IMR-90 (cell line): ENCODE measurements around the gene KCNE4. TPM values are rescaled to one million over a fixed set of nuclear protein-coding genes. Genes with fewer than 3 reads are reported as not detected.

ENCODE experiments used
- ATAC-seq: fragments of 200-7000 bp; cut with Tn5 transposase; 2 replicates; pipeline ENCODE4 v1.9.1; 2020; ENCODE audit warnings: low read depth, mild to moderate bottlenecking, moderate library complexity
- BruUV-seq: library from RNA; stranded (reverse); fragments of 400-500 nt; replicated peaks from 2 replicates; lab custom pipeline; 2021; lab: Mats Ljungman, UMichigan
- CTCF ChIA-PET: fragments of 300-600 bp; formaldehyde crosslinking; extraction: SDS; loops from one replicate; lab custom pipeline; 2021; ENCODE audit warnings: antibody characterized with exemption; lab: Yijun Ruan, JAX
- POLR2A ChIA-PET: fragments of 300-600 bp; sonication (Branson Sonifier 250); formaldehyde crosslinking; loops from one replicate; lab custom pipeline; 2022; ENCODE audit warnings: antibody characterized with exemption; ENCODE audit not compliant: unreplicated experiment; lab: Charles Lee
- DNase-seq: peaks from one replicate; pipeline ENCODE4 v3.0.0; 2013
- H2AFZ ChIP-seq: replicated peaks from 2 replicates; pipeline ENCODE3; 2013; ENCODE audit warnings: low read length, mild to moderate bottlenecking; ENCODE audit not compliant: poor library complexity
- H2AK5ac ChIP-seq: 2 replicates; pipeline ENCODE4 v1.6.1; 2013; ENCODE audit warnings: low read depth, low read length, inconsistent platforms
- H2AK9ac ChIP-seq: replicated peaks from 2 replicates; pipeline ENCODE3; 2013; ENCODE audit warnings: mild to moderate bottlenecking, low read depth, low read length, moderate library complexity; ENCODE audit not compliant: poor library complexity
- H2BK120ac ChIP-seq: 2 replicates; pipeline ENCODE4 v1.6.1; 2013; ENCODE audit warnings: low read depth, low read length, inconsistent platforms
- H2BK15ac ChIP-seq: 3 replicates; pipeline ENCODE4 v1.6.1; 2013; ENCODE audit warnings: low read depth, low read length, inconsistent platforms
- H2BK20ac ChIP-seq: 2 replicates; pipeline ENCODE4 v1.6.1; 2013; ENCODE audit warnings: low read depth, mild to moderate bottlenecking, inconsistent platforms, low read length, moderate library complexity
- H2BK5ac ChIP-seq: 2 replicates; pipeline ENCODE4 v1.6.1; 2013; ENCODE audit warnings: mild to moderate bottlenecking, low read depth, low read length, inconsistent platforms; ENCODE audit not compliant: poor library complexity, severe bottlenecking
- H3K14ac ChIP-seq: replicated peaks from 2 replicates; pipeline ENCODE4 v1.6.1; 2013; ENCODE audit warnings: low read depth, low read length, inconsistent platforms
- H3K18ac ChIP-seq: 2 replicates; pipeline ENCODE4 v1.6.1; 2013; ENCODE audit warnings: low read depth, low read length, control low read depth
- H3K23ac ChIP-seq: 2 replicates; pipeline ENCODE4 v1.6.1; 2013; ENCODE audit warnings: low read depth, low read length, inconsistent platforms
- H3K27ac ChIP-seq: 2 replicates; pipeline ENCODE4 v1.5.1; 2013; ENCODE audit warnings: mild to moderate bottlenecking, control low read depth, low read length; ENCODE audit not compliant: insufficient read depth
- H3K27me3 ChIP-seq: 2 replicates; pipeline ENCODE4 v1.6.1; 2013; ENCODE audit warnings: low read length; ENCODE audit not compliant: control insufficient read depth, insufficient read depth
- H3K36me3 ChIP-seq: 2 replicates; pipeline ENCODE4 v1.6.1; 2013; ENCODE audit warnings: low read length, mixed read lengths; ENCODE audit not compliant: control insufficient read depth, insufficient read depth
- H3K4ac ChIP-seq: 2 replicates; pipeline ENCODE4 v1.6.1; 2013; ENCODE audit warnings: low read depth, low read length, inconsistent platforms
- H3K4me1 ChIP-seq: 2 replicates; pipeline ENCODE4 v1.6.1; 2013; ENCODE audit warnings: low read length, mixed read lengths; ENCODE audit not compliant: control insufficient read depth, insufficient read depth
- H3K4me2 ChIP-seq: 2 replicates; pipeline ENCODE4 v1.6.1; 2013; ENCODE audit warnings: low read depth, mild to moderate bottlenecking, control low read depth, low read length, moderate library complexity
- H3K4me3 ChIP-seq: 2 replicates; pipeline ENCODE4 v1.5.1; 2013; ENCODE audit warnings: low read depth, mild to moderate bottlenecking, control low read depth, low read length, moderate library complexity; ENCODE audit not compliant: insufficient read depth
- H3K56ac ChIP-seq: 2 replicates; pipeline ENCODE4 v1.6.1; 2013; ENCODE audit warnings: low read length, inconsistent platforms; ENCODE audit not compliant: insufficient read depth; ENCODE audit errors: extremely low read depth
- H3K79me1 ChIP-seq, 2 experiments: 2 replicates each; pipeline ENCODE4 v1.6.1; 2013; ENCODE audit warnings: low read length in 2 of 2, inconsistent platforms in 1 of 2, low read depth in 1 of 2
- H3K9ac ChIP-seq: 2 replicates; pipeline ENCODE4 v1.6.1; 2013; ENCODE audit warnings: low read depth, low read length, control low read depth
- H3K9me1 ChIP-seq: 2 replicates; pipeline ENCODE4 v1.6.1; 2013; ENCODE audit warnings: low read length, inconsistent platforms; ENCODE audit not compliant: insufficient read depth
- H3K9me3 ChIP-seq: 2 replicates; pipeline ENCODE4 v1.6.1; 2013; ENCODE audit warnings: low read length; ENCODE audit not compliant: control insufficient read depth, insufficient read depth
- H4K20me1 ChIP-seq: 2 replicates; pipeline ENCODE4 v1.6.1; 2013; ENCODE audit warnings: low read length, inconsistent platforms; ENCODE audit not compliant: insufficient read depth
- H4K5ac ChIP-seq: 2 replicates; pipeline ENCODE4 v1.6.1; 2013; ENCODE audit warnings: mild to moderate bottlenecking, low read depth, low read length, control low read depth
- H4K8ac ChIP-seq, 2 experiments: 2 replicates each; pipeline ENCODE4 v1.6.1; 2013; ENCODE audit warnings: low read depth in 2 of 2, low read length in 2 of 2, control low read depth in 1 of 2, inconsistent platforms in 1 of 2
- H4K91ac ChIP-seq: 2 replicates; pipeline ENCODE4 v1.6.1; 2013; ENCODE audit warnings: low read depth, low read length, inconsistent platforms; ENCODE audit not compliant: insufficient read depth
- ELK1 ChIP-seq: fragments of 150-350 bp; IDR thresholded peaks from 2 replicates; pipeline ENCODE4 v1.6.1; 2016; ENCODE audit warnings: low read depth, mild to moderate bottlenecking, low read length, moderate library complexity, borderline replicate concordance
- MAFK ChIP-seq: IDR thresholded peaks from 2 replicates; pipeline ENCODE4 v1.6.1; 2012; ENCODE audit warnings: low read depth, low read length, improper control_type of control experiment
- NFE2L2 ChIP-seq: fragments of 150-350 bp; IDR thresholded peaks from 2 replicates; pipeline ENCODE4 v1.6.1; 2016; ENCODE audit warnings: low read depth, mild to moderate bottlenecking, low read length
- WGBS, 2 experiments: methylation state at CpG; one replicate each; pipeline versions ENCODE4 v1.1.5 to v1.1.7; 2013; ENCODE audit warnings: missing lambda C conversion rate in 2 of 2; ENCODE audit not compliant: insufficient read length in 1 of 2; ENCODE audit errors: extremely low coverage in 2 of 2; 5-methylcytosine and 5-hydroxymethylcytosine counted together
- dilution Hi-C: fragments of 300-500 bp; cut with HindIII; formaldehyde crosslinking; loops from one replicate; pipeline ENCODE4 v1.14.3; 2018; ENCODE audit warnings: low sequenced_read_pairs; ENCODE audit not compliant: unreplicated experiment
- in situ Hi-C: fragments of 300-500 bp; cut with MboI; formaldehyde crosslinking; loops from 3 replicates; pipeline ENCODE4 v1.14.3; 2019; ENCODE audit warnings: low sequenced_read_pairs, inconsistent platforms, mixed read lengths
- intact Hi-C: fragments of 100-400 bp; cut with micrococcal nuclease; formaldehyde crosslinking; loops from 2 replicates; pipeline ENCODE4 v1.10.0; 2022
- polyA plus RNA-seq, 3 experiments: library from polyadenylated mRNA; depleted of rRNA; stranded (reverse); fragments of >200 nt; gene quantifications; 2 replicates each; pipeline ENCODE4 v1.2.3, GENCODE V29; 2012; ENCODE audit warnings: low replicate concordance in 1 of 3
- total RNA-seq: library from RNA; depleted of rRNA; stranded (reverse); fragments of >200 nt; gene quantifications from 2 replicates; pipeline ENCODE4 v1.2.3, GENCODE V29; 2012

KCNE4 gene
- total and polyA plus RNA-seq, 2 of the 4 experiments (the other 2 are of a cell fraction) = 6.6 to 6.8 TPM

GRCh38 chr2:223032187-223033142, 19.5 kb upstream of the KCNE4 start:
- in situ Hi-C loops (no loop called here), dilution Hi-C loops (no loop called here), intact Hi-C loops (no loop called here)
- Histone ChIP-seq H2BK15ac (0 out of 3 replicates have a peak overlapping the region, but pooled peaks have one; percentile 14), H2BK20ac (no peak overlapping the region), H3K27ac (no peak overlapping the region), H3K4ac (no peak overlapping the region; the same call in 1 of the 2 replicates), H2AFZ (no peak overlapping the region), H3K79me1 (no peaks in the 10 kb centered on the region), H4K91ac (no peak overlapping the region), H3K14ac (no peak overlapping the region), H3K4me1 (peaks cover 5% of the 10 kb centered on the region), H3K18ac (no peak overlapping the region), H2BK120ac (no peak overlapping the region), H4K8ac (no peak overlapping the region), H3K9me1 (peaks cover 7% of the 10 kb centered on the region), H4K5ac (no peak overlapping the region), H3K9ac (no peak overlapping the region), H3K4me3 (no peak overlapping the region), H2AK9ac (no peak overlapping the region), H4K20me1 (no peaks in the 10 kb centered on the region), H3K4me2 (no peak overlapping the region), H2AK5ac (no peak overlapping the region), H3K27me3 (no peaks in the 10 kb centered on the region), H2BK5ac (no peak overlapping the region), H3K9me3 (peaks cover 8% of the 10 kb centered on the region), H3K36me3 (no peaks in the 10 kb centered on the region), H3K23ac (no peak overlapping the region), H3K56ac (no peak overlapping the region)
- ChIA-PET POLR2A (interaction anchor here (0.6 kb wide), 2 partner anchors 20 to 22 kb away, joined by 3 to 6 read pairs; no protein-coding TSS in a partner anchor), CTCF (no interaction called here)
- no CpG with 5 or more reads among the region's 8 CpGs for WGBS, 2 experiments
- DNase-seq = no peak
- ATAC-seq = no peak
- no peak for TF ChIP-seq MAFK
- TF ChIP-seq ELK1 = no peak
- TF ChIP-seq NFE2L2 = peak; percentile 47
- BruUV-seq = no TSS peak
